SK-N-SH treated with all-trans-retinoic acid at 6 μM for 48 hours (cell line): ENCODE data around the gene KIRREL3.

Source experiments
- ATAC-seq: fragments of 200-7000 bp; cut with Tn5 transposase; 3 replicates; pipeline ENCODE4 v1.9.1; 2020; ENCODE audit warnings: mild to moderate bottlenecking, moderate library complexity
- BACH2 ChIP-seq: fragments of 250-450 bp; sonication (Bioruptor Pico); IDR thresholded peaks from 2 replicates; pipeline ENCODE4 v1.9.0; 2021; ENCODE audit warnings: mild to moderate bottlenecking, borderline replicate concordance
- CREB5 ChIP-seq: fragments of 250-450 bp; sonication (Bioruptor Pico); IDR thresholded peaks from 2 replicates; pipeline ENCODE4 v1.5.1; 2020; ENCODE audit warnings: low read depth, mild to moderate bottlenecking, moderate library complexity
- CSDC2 ChIP-seq: fragments of 250-450 bp; sonication (Bioruptor Pico); IDR thresholded peaks from 2 replicates; pipeline ENCODE4 v1.5.0; 2020; ENCODE audit warnings: mild to moderate bottlenecking, moderate library complexity
- ESRRG ChIP-seq: fragments of 250-450 bp; sonication (Bioruptor Pico); IDR thresholded peaks from 2 replicates; pipeline ENCODE4 v1.6.1; 2021; ENCODE audit warnings: mild to moderate bottlenecking
- GLIS3 ChIP-seq: fragments of 250-450 bp; sonication (Bioruptor Pico); IDR thresholded peaks from 2 replicates; pipeline ENCODE4 v1.5.0; 2020; ENCODE audit warnings: mild to moderate bottlenecking, moderate library complexity
- ISL1 ChIP-seq: fragments of 250-450 bp; sonication (Bioruptor Pico); IDR thresholded peaks from 2 replicates; pipeline ENCODE4 v2.1.2; 2022; ENCODE audit warnings: mild to moderate bottlenecking, moderate library complexity
- OSR1 ChIP-seq: fragments of 250-450 bp; sonication (Bioruptor Pico); IDR thresholded peaks from 2 replicates; pipeline ENCODE4 v1.8.0; 2022; ENCODE audit warnings: moderate library complexity, mild to moderate bottlenecking, inconsistent platforms
- PPARA ChIP-seq: fragments of 250-450 bp; sonication (Bioruptor Pico); IDR thresholded peaks from 2 replicates; pipeline ENCODE4 v1.5.0; 2020; ENCODE audit warnings: mild to moderate bottlenecking, borderline replicate concordance
- RARB ChIP-seq: fragments of 250-450 bp; sonication (Bioruptor Pico); IDR thresholded peaks from 2 replicates; pipeline ENCODE4 v1.8.0; 2021; ENCODE audit warnings: mild to moderate bottlenecking, moderate library complexity
- SNAI2 ChIP-seq: fragments of 250-450 bp; sonication (Bioruptor Pico); IDR thresholded peaks from 2 replicates; pipeline ENCODE4 v1.5.0; 2020; ENCODE audit warnings: mild to moderate bottlenecking, moderate library complexity
- TCF4 ChIP-seq: fragments of 250-450 bp; sonication (Bioruptor Pico); IDR thresholded peaks from 2 replicates; pipeline ENCODE4 v1.8.0; 2021; ENCODE audit warnings: mild to moderate bottlenecking, moderate library complexity, borderline replicate concordance
- TOX ChIP-seq: fragments of 250-450 bp; sonication (Bioruptor Pico); IDR thresholded peaks from 2 replicates; pipeline ENCODE4 v1.8.0; 2021; ENCODE audit warnings: mild to moderate bottlenecking, moderate library complexity, borderline replicate concordance
- TSHZ2 ChIP-seq: fragments of 250-450 bp; sonication (Bioruptor Pico); IDR thresholded peaks from 2 replicates; pipeline ENCODE4 v1.5.0; 2020; ENCODE audit warnings: mild to moderate bottlenecking, moderate library complexity
- ZC3H10 ChIP-seq: fragments of 250-450 bp; sonication (Bioruptor Pico); IDR thresholded peaks from 2 replicates; pipeline ENCODE4 v1.5.1; 2021; ENCODE audit warnings: mild to moderate bottlenecking, moderate library complexity
- ZFP3 ChIP-seq: fragments of 250-450 bp; sonication (Bioruptor Pico); IDR thresholded peaks from 2 replicates; pipeline ENCODE4 v1.5.0; 2020; ENCODE audit warnings: mild to moderate bottlenecking, moderate library complexity
- ZFP30 ChIP-seq: fragments of 450-650 bp; formaldehyde crosslinking; IDR thresholded peaks from 2 replicates; pipeline ENCODE4 v1.5.0; 2022; ENCODE audit warnings: mild to moderate bottlenecking, moderate library complexity
- ZNF565 ChIP-seq: fragments of 450-650 bp; formaldehyde crosslinking; conservative IDR thresholded peaks from 2 replicates; pipeline ENCODE4 v1.5.0; 2020; ENCODE audit warnings: low read depth, mild to moderate bottlenecking, moderate library complexity
- ZNF70 ChIP-seq: fragments of 450-650 bp; formaldehyde crosslinking; IDR thresholded peaks from 2 replicates; pipeline ENCODE4 v1.5.0; 2020; ENCODE audit warnings: mild to moderate bottlenecking, moderate library complexity
- ZNF8 ChIP-seq: fragments of 450-650 bp; formaldehyde crosslinking; IDR thresholded peaks from 2 replicates; pipeline ENCODE4 v1.5.0; 2020; ENCODE audit warnings: mild to moderate bottlenecking, moderate library complexity
- TF ChIP-seq, protein P1 (sequence below): fragments of 250-450 bp; sonication (Bioruptor Pico); IDR thresholded peaks from 2 replicates; pipeline ENCODE4 v1.8.0; 2021; ENCODE audit warnings: low read depth, mild to moderate bottlenecking, moderate library complexity, borderline replicate concordance
- TF ChIP-seq, protein P2 (sequence below): fragments of 250-450 bp; sonication (Bioruptor Pico); IDR thresholded peaks from 2 replicates; pipeline ENCODE4 v1.5.1; 2021; ENCODE audit warnings: mild to moderate bottlenecking, moderate library complexity

KIRREL3 gene

DNA sequence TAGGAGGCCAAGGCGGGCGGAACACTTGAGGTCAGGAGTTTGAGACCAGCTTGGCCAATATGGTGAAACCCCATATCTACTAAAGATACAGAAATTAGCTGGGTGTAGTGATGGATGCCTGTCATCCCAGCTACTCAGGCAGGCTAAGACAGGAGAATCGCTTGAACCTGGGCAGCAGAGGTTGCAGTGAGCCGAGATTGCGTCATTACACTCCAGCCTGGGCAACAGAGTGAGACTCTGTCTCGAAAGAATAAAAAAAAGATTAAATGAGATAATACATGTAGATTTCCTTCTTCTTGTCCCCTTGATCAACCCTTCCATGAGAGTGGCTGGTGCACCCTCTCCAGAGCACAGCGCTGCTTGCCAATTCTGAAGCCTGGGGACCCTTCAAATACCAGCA, 538.1 kb downstream of the KIRREL3 start:
- TF ChIP-seq ZFP30 (CRISPR knock-in tag) (no peak), CREB5 (CRISPR knock-in tag) (no peak), TCF4 (CRISPR knock-in tag) (no peak), ZNF565 (CRISPR knock-in tag) (no peak), OSR1 (CRISPR knock-in tag) (no peak), CSDC2 (no peak), TOX (CRISPR knock-in tag) (no peak), ISL1 (no peak), ZC3H10 (CRISPR knock-in tag) (no peak), RARB (CRISPR knock-in tag) (no peak), ESRRG (CRISPR knock-in tag) (no peak)
- TF ChIP-seq, protein P1, sequence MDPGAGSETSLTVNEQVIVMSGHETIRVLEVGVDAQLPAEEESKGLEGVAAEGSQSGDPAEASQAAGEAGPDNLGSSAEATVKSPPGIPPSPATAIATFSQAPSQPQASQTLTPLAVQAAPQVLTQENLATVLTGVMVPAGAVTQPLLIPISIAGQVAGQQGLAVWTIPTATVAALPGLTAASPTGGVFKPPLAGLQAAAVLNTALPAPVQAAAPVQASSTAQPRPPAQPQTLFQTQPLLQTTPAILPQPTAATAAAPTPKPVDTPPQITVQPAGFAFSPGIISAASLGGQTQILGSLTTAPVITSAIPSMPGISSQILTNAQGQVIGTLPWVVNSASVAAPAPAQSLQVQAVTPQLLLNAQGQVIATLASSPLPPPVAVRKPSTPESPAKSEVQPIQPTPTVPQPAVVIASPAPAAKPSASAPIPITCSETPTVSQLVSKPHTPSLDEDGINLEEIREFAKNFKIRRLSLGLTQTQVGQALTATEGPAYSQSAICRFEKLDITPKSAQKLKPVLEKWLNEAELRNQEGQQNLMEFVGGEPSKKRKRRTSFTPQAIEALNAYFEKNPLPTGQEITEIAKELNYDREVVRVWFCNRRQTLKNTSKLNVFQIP (CRISPR knock-in tag): no peak
- TF ChIP-seq, protein P2, sequence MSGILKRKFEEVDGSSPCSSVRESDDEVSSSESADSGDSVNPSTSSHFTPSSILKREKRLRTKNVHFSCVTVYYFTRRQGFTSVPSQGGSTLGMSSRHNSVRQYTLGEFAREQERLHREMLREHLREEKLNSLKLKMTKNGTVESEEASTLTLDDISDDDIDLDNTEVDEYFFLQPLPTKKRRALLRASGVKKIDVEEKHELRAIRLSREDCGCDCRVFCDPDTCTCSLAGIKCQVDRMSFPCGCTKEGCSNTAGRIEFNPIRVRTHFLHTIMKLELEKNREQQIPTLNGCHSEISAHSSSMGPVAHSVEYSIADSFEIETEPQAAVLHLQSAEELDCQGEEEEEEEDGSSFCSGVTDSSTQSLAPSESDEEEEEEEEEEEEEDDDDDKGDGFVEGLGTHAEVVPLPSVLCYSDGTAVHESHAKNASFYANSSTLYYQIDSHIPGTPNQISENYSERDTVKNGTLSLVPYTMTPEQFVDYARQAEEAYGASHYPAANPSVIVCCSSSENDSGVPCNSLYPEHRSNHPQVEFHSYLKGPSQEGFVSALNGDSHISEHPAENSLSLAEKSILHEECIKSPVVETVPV (CRISPR knock-in tag): no peak
- TF ChIP-seq, all 23 proteins: peak for 0

GRCh38 chr11:126461996-126462395, 538.6 kb downstream of the KIRREL3 start:
- ATAC-seq: no peak
- no peak for TF ChIP-seq OSR1 (CRISPR knock-in tag)
- TF ChIP-seq PPARA (CRISPR knock-in tag): no peak
- no peak for TF ChIP-seq ZFP30 (CRISPR knock-in tag)
- TF ChIP-seq TCF4 (CRISPR knock-in tag): no peak
- TF ChIP-seq ZC3H10 (CRISPR knock-in tag): no peak
- TF ChIP-seq, protein P1 (CRISPR knock-in tag): no peak
- TF ChIP-seq TOX (CRISPR knock-in tag): no peak
- no peak for TF ChIP-seq GLIS3 (CRISPR knock-in tag)
- no peak for TF ChIP-seq ZNF8
- TF ChIP-seq, protein P2 (CRISPR knock-in tag): no peak
- TF ChIP-seq ISL1: no peak
- no peak for TF ChIP-seq RARB (CRISPR knock-in tag)
- no peak for TF ChIP-seq BACH2
- TF ChIP-seq ZNF565 (CRISPR knock-in tag): no peak

More for the DNA sequence above, 538.1 kb downstream of the KIRREL3 start:
- no peak for ATAC-seq

GRCh38 chr11:126461096-126461440, 539.5 kb downstream of the KIRREL3 start:
- TF ChIP-seq RARB (CRISPR knock-in tag) (no peak), ZNF8 (no peak), CSDC2 (no peak), BACH2 (no peak)
- no peak for ATAC-seq

- no peak for ATAC-seq
- TF ChIP-seq ZC3H10 (CRISPR knock-in tag) (no peak), TSHZ2 (CRISPR knock-in tag) (no peak), BACH2 (no peak), ZFP30 (CRISPR knock-in tag) (no peak), SNAI2 (CRISPR knock-in tag) (no peak), ESRRG (CRISPR knock-in tag) (no peak), CSDC2 (no peak), ZFP3 (CRISPR knock-in tag) (no peak), ZNF70 (CRISPR knock-in tag) (no peak)
- TF ChIP-seq, protein P2 (CRISPR knock-in tag): no peak
These were observed 540.0 kb downstream of the KIRREL3 start for GRCh38 chr11:126460417-126461095.
